ENCODE measurements around the gene GUCD1.

- TF ChIP-seq EZH2 (IDR thresholded peaks at IDR 0.05; ENCODE audit: low read length) (no peak), CTCF (optimal IDR thresholded peaks at IDR 0.05 in 1 of 3, IDR thresholded peaks at IDR 0.05 in 1 of 3, conservative IDR thresholded peaks at IDR 0.05 in 1 of 3; ENCODE audit: extremely low read depth in 1 of 3, insufficient read depth in 2 of 3, low read length in 3 of 3) (no peak)
These were observed 12.7 kb upstream of the GUCD1 start for GRCh38 chr22:24567668-24568067.
